ENCODE data around the gene MYO16.

The MYO16 gene

GRCh38 chr13:108686027-108686426, 56.6 kb downstream of the MYO16 start:
- no peaks in the 10 kb centered on the region for H3K27me3 Mint-ChIP-seq
- no peak for DNase-seq
- ATAC-seq: no peak
- no peak overlapping the region for H3K4me3 Mint-ChIP-seq
- no peak overlapping the region for H3K27ac Mint-ChIP-seq
- H3K9me3 Mint-ChIP-seq: no peaks in the 10 kb centered on the region
- H3K4me1 Mint-ChIP-seq: no peaks in the 10 kb centered on the region

- Mint-ChIP-seq H3K27ac (no peak overlapping the region), H3K4me1 (no peaks in the 10 kb centered on the region), H3K4me3 (no peak overlapping the region), H3K27me3 (no peaks in the 10 kb centered on the region), H3K9me3 (no peaks in the 10 kb centered on the region)
- no peak for ATAC-seq
- DNase-seq: no peak
These were observed 61.3 kb downstream of the MYO16 start for GRCh38 chr13:108690726-108691125.

GRCh38 chr13:108700422-108701170, 71.2 kb downstream of the MYO16 start:
- ATAC-seq: no peak
- no peak overlapping the region for H3K27ac Mint-ChIP-seq
- H3K4me3 Mint-ChIP-seq: no peak overlapping the region
- H3K27me3 Mint-ChIP-seq: peaks cover 8% of the 10 kb centered on the region
- DNase-seq: no peak
- no peaks in the 10 kb centered on the region for H3K4me1 Mint-ChIP-seq
- peaks cover 15 to 18% of the 10 kb centered on the region in 2 donors for H3K9me3 Mint-ChIP-seq

- DNase-seq: no peak
- H3K27me3 Mint-ChIP-seq: peaks cover 8% of the 10 kb centered on the region
- H3K4me3 Mint-ChIP-seq: no peak overlapping the region
- ATAC-seq: no peak
- peaks cover 15 to 18% of the 10 kb centered on the region in 2 donors for H3K9me3 Mint-ChIP-seq
- no peaks in the 10 kb centered on the region for H3K4me1 Mint-ChIP-seq
- no peak overlapping the region for H3K27ac Mint-ChIP-seq
These were observed 72.8 kb downstream of the MYO16 start for GRCh38 chr13:108702171-108702570.

- ATAC-seq (no peak), DNase-seq (no peak)
- H3K27ac Mint-ChIP-seq: no peak overlapping the region
- H3K9me3 Mint-ChIP-seq: peaks cover 15 to 18% of the 10 kb centered on the region in 2 donors
- no peaks in the 10 kb centered on the region for H3K27me3 Mint-ChIP-seq
- no peaks in the 10 kb centered on the region for H3K4me1 Mint-ChIP-seq
- H3K4me3 Mint-ChIP-seq: no peak overlapping the region
These were observed 75.6 kb downstream of the MYO16 start for GRCh38 chr13:108705031-108705430.

GRCh38 chr13:108707584-108707983, 78.2 kb downstream of the MYO16 start:
- DNase-seq: no peak
- no peak overlapping the region for H3K4me3 Mint-ChIP-seq
- no peaks in the 10 kb centered on the region for H3K4me1 Mint-ChIP-seq
- ATAC-seq: no peak
- H3K27me3 Mint-ChIP-seq: no peaks in the 10 kb centered on the region
- H3K9me3 Mint-ChIP-seq: no peaks in the 10 kb centered on the region
- H3K27ac Mint-ChIP-seq: no peak overlapping the region

GRCh38 chr13:108708921-108709320, 79.5 kb downstream of the MYO16 start:
- Mint-ChIP-seq H3K4me3 (no peak overlapping the region), H3K4me1 (no peaks in the 10 kb centered on the region), H3K27ac (no peak overlapping the region), H3K27me3 (no peaks in the 10 kb centered on the region), H3K9me3 (no peaks in the 10 kb centered on the region)
- ATAC-seq (no peak), DNase-seq (no peak)

- no peaks in the 10 kb centered on the region for H3K4me1 Mint-ChIP-seq
- H3K9me3 Mint-ChIP-seq: no peaks in the 10 kb centered on the region
- peaks cover 5% of the 10 kb centered on the region for H3K27me3 Mint-ChIP-seq
- no peak overlapping the region for H3K4me3 Mint-ChIP-seq
- ATAC-seq (no peak), DNase-seq (no peak)
- no peak overlapping the region for H3K27ac Mint-ChIP-seq
These were observed 82.0 kb downstream of the MYO16 start for GRCh38 chr13:108711386-108711785.

- no peak for ATAC-seq
- no peak for DNase-seq
- no peaks in the 10 kb centered on the region for H3K9me3 Mint-ChIP-seq
- no peaks in the 10 kb centered on the region for H3K27me3 Mint-ChIP-seq
- H3K27ac Mint-ChIP-seq: no peak overlapping the region
- no peak overlapping the region for H3K4me3 Mint-ChIP-seq
- H3K4me1 Mint-ChIP-seq: no peaks in the 10 kb centered on the region
These were observed 96.1 kb downstream of the MYO16 start for GRCh38 chr13:108725471-108725870.

- no peak for ATAC-seq
- Mint-ChIP-seq H3K27me3 (no peaks in the 10 kb centered on the region), H3K27ac (no peak overlapping the region), H3K9me3 (no peaks in the 10 kb centered on the region), H3K4me1 (no peaks in the 10 kb centered on the region), H3K4me3 (no peak overlapping the region)
- no peak for DNase-seq
These were observed 99.0 kb downstream of the MYO16 start for GRCh38 chr13:108728370-108728769.

- DNase-seq: no peak
- H3K9me3 Mint-ChIP-seq: peaks cover 3 to 6% of the 10 kb centered on the region in 2 donors
- H3K4me1 Mint-ChIP-seq: no peaks in the 10 kb centered on the region
- H3K27ac Mint-ChIP-seq: no peak overlapping the region
- no peak overlapping the region for H3K4me3 Mint-ChIP-seq
- no peak for ATAC-seq
- no peaks in the 10 kb centered on the region for H3K27me3 Mint-ChIP-seq
These were observed 103.7 kb downstream of the MYO16 start for GRCh38 chr13:108733022-108733560.

- DNase-seq (no peak), ATAC-seq (no peak)
- Mint-ChIP-seq H3K27me3 (no peaks in the 10 kb centered on the region), H3K4me3 (no peak overlapping the region), H3K27ac (no peak overlapping the region), H3K9me3 (peaks cover 7 to 16% of the 10 kb centered on the region in 2 donors), H3K4me1 (no peaks in the 10 kb centered on the region)
These were observed 105.3 kb downstream of the MYO16 start for GRCh38 chr13:108734676-108735075.

- no peaks in the 10 kb centered on the region for H3K27me3 Mint-ChIP-seq
- no peak for ATAC-seq
- no peaks in the 10 kb centered on the region for H3K4me1 Mint-ChIP-seq
These were observed 112.5 kb downstream of the MYO16 start for GRCh38 chr13:108741930-108742329.

GRCh38 chr13:108742701-108743451, 113.5 kb downstream of the MYO16 start:
- DNase-seq: no peak
- H3K4me1 Mint-ChIP-seq: no peaks in the 10 kb centered on the region
- H3K9me3 Mint-ChIP-seq: peaks cover 4 to 17% of the 10 kb centered on the region in 2 donors
- no peaks in the 10 kb centered on the region for H3K27me3 Mint-ChIP-seq
- no peak overlapping the region for H3K27ac Mint-ChIP-seq
- ATAC-seq: no peak
- no peak overlapping the region for H3K4me3 Mint-ChIP-seq

More at GRCh38 chr13:108741930-108742329, 112.5 kb downstream of the MYO16 start:
- DNase-seq: no peak
- Mint-ChIP-seq H3K27ac (no peak overlapping the region), H3K4me3 (no peak overlapping the region), H3K9me3 (peaks cover 4 to 21% of the 10 kb centered on the region in 2 donors)

GRCh38 chr13:108743522-108743921, 114.1 kb downstream of the MYO16 start:
- no peak for DNase-seq
- Mint-ChIP-seq H3K27ac (no peak overlapping the region), H3K27me3 (no peaks in the 10 kb centered on the region), H3K4me1 (no peaks in the 10 kb centered on the region), H3K4me3 (no peak overlapping the region), H3K9me3 (peaks cover 4 to 11% of the 10 kb centered on the region in 2 donors)
- ATAC-seq: no peak

- Mint-ChIP-seq H3K27me3 (no peaks in the 10 kb centered on the region), H3K4me3 (no peak overlapping the region), H3K27ac (no peak overlapping the region), H3K9me3 (no peaks in the 10 kb centered on the region), H3K4me1 (no peaks in the 10 kb centered on the region)
- DNase-seq (no peak), ATAC-seq (no peak)
These were observed 118.4 kb downstream of the MYO16 start for GRCh38 chr13:108747843-108748242.

Measured in stimulated activated naive CD8-positive, alpha-beta T cell treated with anti-CD3 and anti-CD28 coated beads, Interleukin-15, amount 100 ng/mL, for 72 hours (primary cell).